GM12878 (cell line): ENCODE results near the gene TTC33. TPM values are rescaled to one million over a fixed set of nuclear protein-coding genes. Genes with fewer than 3 reads are reported as not detected.

ENCODE experiments used
- ATAC-seq: fragments of 200-7000 bp; cut with Tn5 transposase; 3 replicates; pipeline ENCODE4 v1.9.1; 2020; ENCODE audit warnings: mild to moderate bottlenecking, moderate library complexity
- BruUV-seq: library from RNA; stranded (reverse); fragments of 400-500 nt; replicated peaks from 2 replicates; lab custom pipeline; 2021; lab: Mats Ljungman, UMichigan
- CTCF ChIA-PET: fragments of 300-600 bp; sonication (Branson Sonifier 250); formaldehyde crosslinking; extraction: SDS; loops from one replicate; lab custom pipeline; 2021; ENCODE audit warnings: inconsistent platforms; lab: Yijun Ruan, JAX
- POLR2A ChIA-PET: fragments of 350-600 bp; formaldehyde crosslinking; extraction: SDS; loops from one replicate; lab custom pipeline; 2021; ENCODE audit warnings: inconsistent platforms; lab: Charles Lee
- RAD21 ChIA-PET: fragments of 300-600 bp; sonication (Branson Sonifier 250); formaldehyde crosslinking; loops from one replicate; lab custom pipeline; 2023; ENCODE audit warnings: antibody characterized with exemption; ENCODE audit not compliant: unreplicated experiment; lab: Charles Lee
- SMC1A ChIA-PET: fragments of 300-600 bp; sonication (Branson Sonifier 250); formaldehyde crosslinking; loops from one replicate; lab custom pipeline; 2023; ENCODE audit not compliant: unreplicated experiment, uncharacterized antibody; lab: Charles Lee
- DNase-seq: peaks from one replicate; pipeline ENCODE4 v3.0.0-alpha.2; 2011; ENCODE audit warnings: low read depth, low spot score
- FAIRE-seq: peaks from 3 replicates; lab custom pipeline; 2011; peaks lifted over from hg19 to GRCh38; lab: Jason Lieb, UNC
- H2AFZ ChIP-seq: 2 replicates; pipeline ENCODE4 v1.6.0; 2011; ENCODE audit warnings: low read depth, low read length, control low read depth; ENCODE audit not compliant: control insufficient read depth
- H3K27ac ChIP-seq: 2 replicates; pipeline ENCODE4 v1.5.1; 2011; ENCODE audit warnings: control low read depth; ENCODE audit not compliant: control insufficient read depth, insufficient read depth
- H3K27me3 ChIP-seq, 2 experiments: replicated peaks in 1 of 2; 2 replicates each; pipeline versions ENCODE4 v1.6.0 to v1.6.1; 2011; ENCODE audit warnings: low read length in 1 of 2; ENCODE audit not compliant: control insufficient read depth in 2 of 2, insufficient read depth in 2 of 2
- H3K36me3 ChIP-seq, 2 experiments: 2 replicates each; pipeline ENCODE4 v1.5.1; 2011; ENCODE audit warnings: low read length in 1 of 2; ENCODE audit not compliant: control insufficient read depth in 2 of 2, insufficient read depth in 2 of 2
- H3K4me1 ChIP-seq: 2 replicates; pipeline ENCODE4 v1.6.1; 2011; ENCODE audit warnings: mild to moderate bottlenecking, low read length, moderate library complexity, mixed read lengths; ENCODE audit not compliant: control insufficient read depth, insufficient read depth
- H3K4me2 ChIP-seq: 2 replicates; pipeline ENCODE4 v1.6.0; 2011; ENCODE audit warnings: control low read depth; ENCODE audit not compliant: control insufficient read depth, insufficient read depth
- H3K4me3 ChIP-seq: fragments of 200-600 bp; sonication (generic); 2 replicates; pipeline ENCODE4 v1.5.1; 2016
- H3K79me2 ChIP-seq: 2 replicates; pipeline ENCODE4 v1.6.0; 2011; ENCODE audit warnings: low read length; ENCODE audit not compliant: control insufficient read depth, insufficient read depth
- H3K9ac ChIP-seq: 2 replicates; pipeline ENCODE4 v1.8.0; 2011; ENCODE audit warnings: low read length, control low read depth, mixed read lengths; ENCODE audit not compliant: control insufficient read depth, insufficient read depth
- H3K9me3 ChIP-seq: replicated peaks from 3 replicates; pipeline ENCODE4 v1.5.1; 2011; ENCODE audit warnings: mild to moderate bottlenecking, low read length; ENCODE audit not compliant: control insufficient read depth, insufficient read depth
- H4K20me1 ChIP-seq: 2 replicates; pipeline ENCODE4 v1.6.0; 2011; ENCODE audit not compliant: control insufficient read depth, insufficient read depth
- CEBPB ChIP-seq, 2 experiments: fragments of 150-350 bp in 1 of 2; IDR thresholded peaks; 2 replicates each; pipeline ENCODE4 v1.6.1; 2012 to 2014; ENCODE audit warnings: low read depth in 2 of 2, low read length in 2 of 2, borderline replicate concordance in 1 of 2, inconsistent platforms in 1 of 2
- CHD1 ChIP-seq: IDR thresholded peaks from 2 replicates; pipeline ENCODE4 v1.6.1; 2012; ENCODE audit warnings: low read depth, low read length, improper control_type of control experiment
- JUND ChIP-seq: IDR thresholded peaks from 2 replicates; pipeline ENCODE4 v1.6.1; 2012; ENCODE audit warnings: low read depth, mild to moderate bottlenecking, low read length, improper control_type of control experiment, moderate library complexity
- MTA3 ChIP-seq: IDR thresholded peaks from 2 replicates; pipeline ENCODE4 v1.6.1; 2012; ENCODE audit warnings: low read length, inconsistent platforms, borderline replicate concordance
- MXI1 ChIP-seq: fragments of 150-350 bp; IDR thresholded peaks from 2 replicates; pipeline ENCODE4 v1.6.1; 2011; ENCODE audit warnings: low read depth, mild to moderate bottlenecking, inconsistent platforms, low read length, improper control_type of control experiment
- PML ChIP-seq: IDR thresholded peaks from 2 replicates; pipeline ENCODE4 v1.6.1; 2012; ENCODE audit warnings: low read length, inconsistent platforms
- RBBP5 ChIP-seq: fragments of 200-600 bp; sonication (generic); conservative IDR thresholded peaks from 2 replicates; pipeline ENCODE4 v1.6.1; 2016
- SRF ChIP-seq, 2 experiments: IDR thresholded peaks; 2 replicates each; pipeline ENCODE4 v1.6.1; 2011; ENCODE audit warnings: low read depth in 2 of 2, low read length in 2 of 2, mild to moderate bottlenecking in 1 of 2, moderate library complexity in 1 of 2
- STAT3 ChIP-seq: IDR thresholded peaks from 2 replicates; pipeline ENCODE4 v1.6.1; 2011; ENCODE audit warnings: low read depth, low read length, improper control_type of control experiment
- WGBS: methylation state at CpG from one replicate; pipeline ENCODE4 v1.1.6; 2016; ENCODE audit warnings: low lambda C conversion rate; ENCODE audit not compliant: insufficient replicate concordance, insufficient coverage; ENCODE audit errors: missing lambda C conversion rate; 5-methylcytosine and 5-hydroxymethylcytosine counted together
- in situ Hi-C: fragments of 300-500 bp; cut with MboI; formaldehyde crosslinking; loops from 9 replicates; pipeline ENCODE4 v1.14.3; 2018; ENCODE audit warnings: mixed read lengths
- intact Hi-C: fragments of 100-400 bp; cut with micrococcal nuclease; formaldehyde crosslinking; loops from one replicate; pipeline ENCODE4 v1.14.2; 2022; ENCODE audit not compliant: unreplicated experiment
- polyA plus RNA-seq, 11 experiments: library from polyadenylated mRNA; depleted of rRNA in 4 of 11; unstranded in 6 of 11; stranded (reverse) in 5 of 11; fragments of >200 nt; fragmentation: Nextera tagmentation in 4 of 11; fragmentation: Illumina TruSeq in 1 of 11; extraction: Ambion mirVana in 4 of 11; extraction: Trizol in 1 of 11; gene quantifications; 1 replicate in 1 of 11; 2 replicates in 10 of 11; pipeline versions ENCODE4 v1.2.1 to v1.2.3, GENCODE V29; 2011 to 2016; ENCODE audit warnings: inconsistent platforms in 2 of 11, missing spikeins in 2 of 11, low read depth in 1 of 11
- total RNA-seq, 4 experiments: library from RNA; depleted of rRNA in 3 of 4; stranded (reverse); fragments of >200 nt in 3 of 4; fragmentation: Illumina TruSeq in 1 of 4; extraction: Trizol in 1 of 4; gene quantifications; 2 replicates each; pipeline versions ENCODE4 v1.2.1 to v1.2.3, GENCODE V29; 2013 to 2021
- TF ChIP-seq, protein P1 (sequence below): fragments of 450-650 bp; IDR thresholded peaks from 2 replicates; pipeline ENCODE4 v1.6.1; 2018; ENCODE audit warnings: borderline replicate concordance, mild to moderate bottlenecking; ENCODE audit not compliant: partially characterized antibody
- TF ChIP-seq, protein P2 (sequence below): fragments of 450-650 bp; IDR thresholded peaks from 2 replicates; pipeline ENCODE4 v1.6.1; 2016; ENCODE audit warnings: mild to moderate bottlenecking
- TF ChIP-seq, protein P3 (sequence below): fragments of 450-650 bp; IDR thresholded peaks from 2 replicates; pipeline ENCODE4 v1.6.1; 2014; ENCODE audit warnings: mild to moderate bottlenecking
- TF ChIP-seq, protein P4 (sequence below): IDR thresholded peaks from 2 replicates; pipeline ENCODE4 v1.6.1; 2012; ENCODE audit warnings: low read depth, low read length, improper control_type of control experiment

Gene TTC33
- total and polyA plus RNA-seq, 10 of the 15 experiments (the other 5 are each of a cell fraction or from before 2014, with no cell fraction given), result 7.9 to 22.3 (median 14.6) TPM

DNA sequence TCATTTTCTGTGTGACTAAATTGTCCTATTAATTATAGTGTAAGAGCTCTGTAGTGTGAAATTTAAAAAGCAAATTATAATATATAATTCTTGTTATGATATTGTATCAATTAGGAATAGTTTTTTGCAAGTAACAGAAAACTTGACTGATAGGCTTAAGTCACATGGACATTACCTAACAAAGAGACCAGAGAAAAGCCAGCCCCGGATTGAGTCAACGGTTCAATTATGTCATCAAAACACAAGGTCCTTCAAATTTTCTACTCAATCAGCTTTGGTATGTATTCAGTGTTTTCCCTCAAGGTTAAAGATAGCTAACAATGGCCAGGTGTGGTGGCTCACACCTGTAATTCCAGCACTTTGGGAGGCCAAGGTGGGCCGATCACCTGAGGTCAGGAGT, 202.8 kb downstream of the TTC33 start (continued):
- TF ChIP-seq, protein P1, sequence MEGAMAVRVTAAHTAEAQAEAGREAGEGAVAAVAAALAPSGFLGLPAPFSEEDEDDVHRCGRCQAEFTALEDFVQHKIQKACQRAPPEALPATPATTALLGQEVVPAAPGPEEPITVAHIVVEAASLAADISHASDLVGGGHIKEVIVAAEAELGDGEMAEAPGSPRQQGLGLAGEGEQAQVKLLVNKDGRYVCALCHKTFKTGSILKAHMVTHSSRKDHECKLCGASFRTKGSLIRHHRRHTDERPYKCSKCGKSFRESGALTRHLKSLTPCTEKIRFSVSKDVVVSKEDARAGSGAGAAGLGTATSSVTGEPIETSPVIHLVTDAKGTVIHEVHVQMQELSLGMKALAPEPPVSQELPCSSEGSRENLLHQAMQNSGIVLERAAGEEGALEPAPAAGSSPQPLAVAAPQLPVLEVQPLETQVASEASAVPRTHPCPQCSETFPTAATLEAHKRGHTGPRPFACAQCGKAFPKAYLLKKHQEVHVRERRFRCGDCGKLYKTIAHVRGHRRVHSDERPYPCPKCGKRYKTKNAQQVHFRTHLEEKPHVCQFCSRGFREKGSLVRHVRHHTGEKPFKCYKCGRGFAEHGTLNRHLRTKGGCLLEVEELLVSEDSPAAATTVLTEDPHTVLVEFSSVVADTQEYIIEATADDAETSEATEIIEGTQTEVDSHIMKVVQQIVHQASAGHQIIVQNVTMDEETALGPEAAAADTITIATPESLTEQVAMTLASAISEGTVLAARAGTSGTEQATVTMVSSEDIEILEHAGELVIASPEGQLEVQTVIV, result no peak
- TF ChIP-seq JUND (no peak), CEBPB (IDR thresholded peaks at IDR 0.05; ENCODE audit: borderline replicate concordance in 1 of 2, low read depth in 2 of 2, low read length in 2 of 2) (no peak)
- TF ChIP-seq, protein P2, sequence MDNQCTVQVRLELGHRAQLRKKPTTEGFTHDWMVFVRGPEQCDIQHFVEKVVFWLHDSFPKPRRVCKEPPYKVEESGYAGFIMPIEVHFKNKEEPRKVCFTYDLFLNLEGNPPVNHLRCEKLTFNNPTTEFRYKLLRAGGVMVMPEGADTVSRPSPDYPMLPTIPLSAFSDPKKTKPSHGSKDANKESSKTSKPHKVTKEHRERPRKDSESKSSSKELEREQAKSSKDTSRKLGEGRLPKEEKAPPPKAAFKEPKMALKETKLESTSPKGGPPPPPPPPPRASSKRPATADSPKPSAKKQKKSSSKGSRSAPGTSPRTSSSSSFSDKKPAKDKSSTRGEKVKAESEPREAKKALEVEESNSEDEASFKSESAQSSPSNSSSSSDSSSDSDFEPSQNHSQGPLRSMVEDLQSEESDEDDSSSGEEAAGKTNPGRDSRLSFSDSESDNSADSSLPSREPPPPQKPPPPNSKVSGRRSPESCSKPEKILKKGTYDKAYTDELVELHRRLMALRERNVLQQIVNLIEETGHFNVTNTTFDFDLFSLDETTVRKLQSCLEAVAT, result no peak

DNA sequence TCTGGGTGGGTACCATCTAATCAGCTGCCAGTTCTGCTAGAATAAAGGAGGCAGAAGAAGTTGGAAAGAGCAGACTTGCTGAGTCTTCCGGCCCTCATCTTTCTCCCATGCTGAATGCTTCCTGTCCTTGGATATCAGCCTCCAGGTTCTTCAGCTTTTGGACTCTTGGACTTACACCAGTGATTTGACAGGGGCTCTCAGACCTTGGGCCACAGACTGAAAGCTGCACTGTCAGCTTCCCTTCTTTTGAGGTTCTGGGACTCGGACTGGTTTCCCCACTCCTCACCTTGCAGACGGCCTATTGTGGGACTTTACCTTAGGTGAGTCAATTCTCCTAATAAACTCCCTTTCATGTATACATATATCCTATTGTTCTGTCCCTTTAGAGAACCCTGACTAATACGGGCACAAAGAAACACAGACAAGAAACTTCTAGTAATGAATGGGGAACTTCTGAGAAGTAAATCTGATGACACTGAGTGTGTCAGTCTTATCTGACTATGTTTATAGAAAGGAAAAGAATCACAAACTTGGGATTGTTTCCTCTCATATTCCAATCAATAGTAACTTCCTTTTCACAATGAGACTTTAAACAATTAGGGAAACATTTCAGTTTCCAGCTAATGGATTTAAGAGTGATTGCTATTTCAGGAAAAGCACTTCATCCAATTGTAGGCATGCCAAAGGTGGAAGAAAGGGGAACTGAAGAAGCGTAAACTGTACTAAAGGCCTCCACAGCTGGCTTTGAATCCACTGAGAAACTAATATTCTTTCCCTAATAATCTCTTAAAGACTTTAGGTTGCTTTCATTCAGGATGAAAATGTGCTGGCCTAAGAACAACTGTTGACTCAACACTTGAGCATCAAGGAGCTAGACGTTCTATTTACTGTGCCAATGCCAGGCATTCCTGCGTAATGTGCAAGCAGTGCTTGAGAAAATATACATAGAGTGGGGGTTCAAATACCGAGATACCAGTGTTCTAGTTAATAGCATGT, 204.0 kb downstream of the TTC33 start:
- Histone ChIP-seq H3K4me1 (no peaks in the 10 kb centered on the region), H2AFZ (no peak overlapping the region), H3K4me3 (no peak overlapping the region), H3K4me2 (no peak overlapping the region), H3K27me3 (no peaks in the 10 kb centered on the region), H3K36me3 (no peaks in the 10 kb centered on the region), H3K9me3 (no peaks in the 10 kb centered on the region), H3K79me2 (no peaks in the 10 kb centered on the region), H3K27ac (no peak overlapping the region), H4K20me1 (no peaks in the 10 kb centered on the region), H3K9ac (no peak overlapping the region)
- CTCF ChIA-PET, result no interaction called here
- POLR2A ChIA-PET, result no interaction called here
- no TSS peak for BruUV-seq
- DNase-seq, result no peak
- ATAC-seq, result no peak
- RAD21 ChIA-PET, result no interaction called here
- SMC1A ChIA-PET, result no interaction called here
- in situ Hi-C loops (no loop called here), intact Hi-C loops (no loop called here)
- WGBS, result 54% methylated on average over 8 of the region's 8 CpGs
- no peak for FAIRE-seq
- TF ChIP-seq PML (no peak), STAT3 (no peak), SRF (IDR thresholded peaks at IDR 0.05; ENCODE audit: low read depth in 2 of 2, low read length in 2 of 2) (no peak), MXI1 (no peak), RBBP5 (no peak), CHD1 (no peak), MTA3 (no peak)
- TF ChIP-seq, protein P3, sequence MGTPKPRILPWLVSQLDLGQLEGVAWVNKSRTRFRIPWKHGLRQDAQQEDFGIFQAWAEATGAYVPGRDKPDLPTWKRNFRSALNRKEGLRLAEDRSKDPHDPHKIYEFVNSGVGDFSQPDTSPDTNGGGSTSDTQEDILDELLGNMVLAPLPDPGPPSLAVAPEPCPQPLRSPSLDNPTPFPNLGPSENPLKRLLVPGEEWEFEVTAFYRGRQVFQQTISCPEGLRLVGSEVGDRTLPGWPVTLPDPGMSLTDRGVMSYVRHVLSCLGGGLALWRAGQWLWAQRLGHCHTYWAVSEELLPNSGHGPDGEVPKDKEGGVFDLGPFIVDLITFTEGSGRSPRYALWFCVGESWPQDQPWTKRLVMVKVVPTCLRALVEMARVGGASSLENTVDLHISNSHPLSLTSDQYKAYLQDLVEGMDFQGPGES, result no peak
- TF ChIP-seq, protein P4, sequence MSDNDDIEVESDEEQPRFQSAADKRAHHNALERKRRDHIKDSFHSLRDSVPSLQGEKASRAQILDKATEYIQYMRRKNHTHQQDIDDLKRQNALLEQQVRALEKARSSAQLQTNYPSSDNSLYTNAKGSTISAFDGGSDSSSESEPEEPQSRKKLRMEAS, result no peak
